Astrocyte (in vitro differentiated cells and primary cell): ENCODE measurements around the gene ZNF385B. TPM values are rescaled to one million over a fixed set of nuclear protein-coding genes. Genes with fewer than 3 reads are reported as not detected.

Experiments used
- DNase-seq: peaks from one replicate; pipeline ENCODE4 v3.0.0-alpha.2; 2010; ENCODE audit warnings: low read depth
- FAIRE-seq: peaks from 2 replicates; lab custom pipeline; 2011; peaks lifted over from hg19 to GRCh38; lab: Jason Lieb, UNC
- H2AFZ ChIP-seq: 2 replicates; pipeline ENCODE4 v1.6.0; 2012; ENCODE audit warnings: low read depth, low read length, inconsistent platforms
- H3K27ac ChIP-seq: 2 replicates; pipeline ENCODE4 v1.5.1; 2011; ENCODE audit warnings: low read depth, low read length, inconsistent platforms
- H3K27me3 ChIP-seq: 2 replicates; pipeline ENCODE4 v1.6.0; 2011; ENCODE audit warnings: low read length, inconsistent platforms; ENCODE audit not compliant: insufficient read depth
- H3K36me3 ChIP-seq: 2 replicates; pipeline ENCODE4 v1.5.1; 2011; ENCODE audit warnings: low read length, inconsistent platforms; ENCODE audit not compliant: insufficient read depth
- H3K4me1 ChIP-seq: 2 replicates; pipeline ENCODE4 v1.5.1; 2011; ENCODE audit warnings: low read length, inconsistent platforms; ENCODE audit not compliant: insufficient read depth
- H3K4me2 ChIP-seq: 2 replicates; pipeline ENCODE4 v1.6.0; 2012; ENCODE audit warnings: low read length, inconsistent platforms
- H3K4me3 ChIP-seq: 2 replicates; pipeline ENCODE4 v1.5.1; 2011; ENCODE audit warnings: low read depth, mild to moderate bottlenecking, low read length, inconsistent platforms; ENCODE audit not compliant: insufficient read depth
- H3K79me2 ChIP-seq: 2 replicates; pipeline ENCODE4 v1.6.0; 2012; ENCODE audit warnings: mild to moderate bottlenecking, low read length, inconsistent platforms; ENCODE audit not compliant: insufficient read depth
- H3K9ac ChIP-seq: 2 replicates; pipeline ENCODE4 v1.6.0; 2012; ENCODE audit warnings: mild to moderate bottlenecking, low read length, inconsistent platforms
- H3K9me3 ChIP-seq: 2 replicates; pipeline ENCODE4 v1.5.1; 2012; ENCODE audit warnings: low read depth, mild to moderate bottlenecking, low read length, inconsistent platforms; ENCODE audit not compliant: insufficient read depth
- H4K20me1 ChIP-seq: 2 replicates; pipeline ENCODE4 v1.6.0; 2012; ENCODE audit warnings: low read length, inconsistent platforms; ENCODE audit not compliant: insufficient read depth
- H3K27ac Mint-ChIP-seq: one replicate; pipeline ENCODE4 v1.8.0; 2021; ENCODE audit warnings: mild to moderate bottlenecking, mixed read lengths; ENCODE audit not compliant: unreplicated experiment
- H3K27me3 Mint-ChIP-seq: one replicate; pipeline ENCODE4 v1.8.0; 2021; ENCODE audit warnings: low read depth, mixed read lengths; ENCODE audit not compliant: unreplicated experiment
- H3K36me3 Mint-ChIP-seq: one replicate; pipeline ENCODE4 v1.8.0; 2021; ENCODE audit warnings: low read depth, mixed read lengths; ENCODE audit not compliant: unreplicated experiment
- H3K4me1 Mint-ChIP-seq: one replicate; pipeline ENCODE4 v1.8.0; 2021; ENCODE audit warnings: low read depth, mixed read lengths; ENCODE audit not compliant: unreplicated experiment
- H3K4me3 Mint-ChIP-seq: one replicate; pipeline ENCODE4 v1.8.0; 2021; ENCODE audit warnings: mild to moderate bottlenecking, moderate library complexity, mixed read lengths; ENCODE audit not compliant: unreplicated experiment
- H3K9me3 Mint-ChIP-seq: one replicate; pipeline ENCODE4 v1.8.0; 2021; ENCODE audit warnings: mild to moderate bottlenecking, mixed read lengths; ENCODE audit not compliant: unreplicated experiment
- EZH2 ChIP-seq: IDR thresholded peaks from 2 replicates; pipeline ENCODE4 v1.6.1; 2012; ENCODE audit warnings: mild to moderate bottlenecking, low read length, inconsistent platforms; ENCODE audit not compliant: insufficient read depth
- total RNA-seq: library from RNA; stranded (reverse); gene quantifications from 2 replicates; pipeline ENCODE4 v1.2.1, GENCODE V29; 2021
- TF ChIP-seq, protein P1 (sequence below): IDR thresholded peaks from 2 replicates; pipeline ENCODE4 v1.5.1; 2011; ENCODE audit warnings: low read depth, mild to moderate bottlenecking, inconsistent platforms, low read length, moderate library complexity; ENCODE audit not compliant: insufficient read depth

The ZNF385B gene
- total RNA-seq, 1 donor from 2014 or later = 0.27 TPM

DNA sequence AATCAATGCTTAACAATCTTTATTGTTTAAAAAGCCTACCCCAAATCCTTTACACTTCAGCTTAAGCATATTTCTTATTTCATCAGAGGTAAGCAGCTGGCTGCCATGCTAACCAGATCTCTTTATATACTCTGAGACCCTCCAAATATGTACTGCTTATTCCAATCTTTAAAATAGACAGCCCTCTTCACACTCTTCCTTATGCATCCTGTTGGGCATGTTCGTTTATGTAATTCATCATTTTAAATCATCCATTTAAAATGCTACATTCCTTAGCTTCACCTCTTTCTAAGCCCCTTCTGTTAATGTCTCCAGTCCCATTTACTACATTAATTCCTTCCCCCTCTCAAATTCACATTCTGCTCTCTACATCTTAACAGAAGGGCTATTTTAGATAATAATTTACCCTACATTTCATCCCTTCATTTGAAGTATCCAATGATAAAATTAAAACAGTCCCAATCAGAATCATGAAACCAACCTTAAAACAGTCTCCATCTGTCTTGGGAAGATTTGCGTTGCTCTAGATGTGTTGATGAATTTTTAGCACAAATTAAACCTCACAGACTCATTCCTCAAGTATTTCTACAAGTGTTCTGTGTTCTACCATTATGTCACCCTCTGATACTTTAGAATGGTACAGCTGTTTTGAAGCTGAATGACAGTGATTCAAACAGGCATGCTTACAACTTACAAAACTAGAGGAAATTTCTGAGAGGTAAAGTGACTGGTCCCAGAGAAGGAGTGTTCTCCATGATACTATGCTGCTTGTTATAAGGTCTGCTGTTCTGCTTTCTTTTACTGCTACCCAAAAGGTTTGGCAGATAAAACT lies 59.1 kb downstream of the ZNF385B start:
- Mint-ChIP-seq H3K4me3 (no peak overlapping the region), H3K9me3 (no peaks in the 10 kb centered on the region), H3K4me1 (peaks cover 6% of the 10 kb centered on the region), H3K27ac (no peak overlapping the region), H3K36me3 (no peaks in the 10 kb centered on the region), H3K27me3 (no peaks in the 10 kb centered on the region)
- no peaks in the 10 kb centered on the region for H3K79me2 ChIP-seq
- H2AFZ ChIP-seq = no peak overlapping the region
- no peak overlapping the region for H3K4me3 ChIP-seq
- no peaks in the 10 kb centered on the region for H3K9me3 ChIP-seq
- H3K4me1 ChIP-seq = no peaks in the 10 kb centered on the region
- H4K20me1 ChIP-seq = no peaks in the 10 kb centered on the region
- FAIRE-seq (no peak), DNase-seq (no peak)
- H3K36me3 ChIP-seq = no peaks in the 10 kb centered on the region
- H3K27me3 ChIP-seq = no peaks in the 10 kb centered on the region
- no peak overlapping the region for H3K9ac ChIP-seq
- H3K4me2 ChIP-seq = no peak overlapping the region
- TF ChIP-seq EZH2 = no peak
- TF ChIP-seq, protein P1, sequence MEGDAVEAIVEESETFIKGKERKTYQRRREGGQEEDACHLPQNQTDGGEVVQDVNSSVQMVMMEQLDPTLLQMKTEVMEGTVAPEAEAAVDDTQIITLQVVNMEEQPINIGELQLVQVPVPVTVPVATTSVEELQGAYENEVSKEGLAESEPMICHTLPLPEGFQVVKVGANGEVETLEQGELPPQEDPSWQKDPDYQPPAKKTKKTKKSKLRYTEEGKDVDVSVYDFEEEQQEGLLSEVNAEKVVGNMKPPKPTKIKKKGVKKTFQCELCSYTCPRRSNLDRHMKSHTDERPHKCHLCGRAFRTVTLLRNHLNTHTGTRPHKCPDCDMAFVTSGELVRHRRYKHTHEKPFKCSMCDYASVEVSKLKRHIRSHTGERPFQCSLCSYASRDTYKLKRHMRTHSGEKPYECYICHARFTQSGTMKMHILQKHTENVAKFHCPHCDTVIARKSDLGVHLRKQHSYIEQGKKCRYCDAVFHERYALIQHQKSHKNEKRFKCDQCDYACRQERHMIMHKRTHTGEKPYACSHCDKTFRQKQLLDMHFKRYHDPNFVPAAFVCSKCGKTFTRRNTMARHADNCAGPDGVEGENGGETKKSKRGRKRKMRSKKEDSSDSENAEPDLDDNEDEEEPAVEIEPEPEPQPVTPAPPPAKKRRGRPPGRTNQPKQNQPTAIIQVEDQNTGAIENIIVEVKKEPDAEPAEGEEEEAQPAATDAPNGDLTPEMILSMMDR = no peak
- H3K27ac ChIP-seq = no peak overlapping the region

DNA sequence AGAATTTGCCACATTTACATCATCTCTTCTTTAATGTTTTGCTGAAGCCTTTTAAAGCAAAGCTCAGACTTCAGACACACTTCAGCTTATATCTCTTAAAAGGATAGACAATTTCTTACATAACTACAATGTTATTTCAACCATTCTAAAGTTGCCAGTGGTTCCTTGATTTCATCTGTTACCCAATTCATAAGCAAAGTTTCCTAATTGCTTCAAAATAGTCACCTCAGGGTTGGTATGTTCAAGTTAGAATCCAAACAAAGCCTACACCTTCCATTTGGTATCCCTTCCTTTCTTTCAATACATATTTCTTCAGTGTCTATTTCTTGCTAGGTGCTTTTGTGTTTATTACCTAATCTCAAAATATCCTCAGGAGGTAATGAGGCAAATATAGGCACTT lies 60.6 kb downstream of the ZNF385B start:
- Histone ChIP-seq H4K20me1 (no peaks in the 10 kb centered on the region), H3K27ac (no peak overlapping the region), H2AFZ (no peak overlapping the region), H3K79me2 (no peaks in the 10 kb centered on the region), H3K27me3 (no peaks in the 10 kb centered on the region), H3K4me3 (no peak overlapping the region), H3K4me2 (no peak overlapping the region), H3K4me1 (no peaks in the 10 kb centered on the region), H3K9me3 (no peaks in the 10 kb centered on the region), H3K36me3 (no peaks in the 10 kb centered on the region), H3K9ac (no peak overlapping the region)
- no peaks in the 10 kb centered on the region for H3K36me3 Mint-ChIP-seq
- peaks cover 6% of the 10 kb centered on the region for H3K4me1 Mint-ChIP-seq
- no peaks in the 10 kb centered on the region for H3K27me3 Mint-ChIP-seq
- no peak for DNase-seq
- no peak overlapping the region for H3K27ac Mint-ChIP-seq
- no peak overlapping the region for H3K4me3 Mint-ChIP-seq
- no peak for TF ChIP-seq EZH2
- TF ChIP-seq, protein P1 = no peak
- no peaks in the 10 kb centered on the region for H3K9me3 Mint-ChIP-seq
- FAIRE-seq = no peak
